GM19043 (cell line): Measurements from ENCODE around the gene ATP2B3.

Source experiments
- ATAC-seq: cut with Tn5 transposase; IDR thresholded peaks from one replicate; pipeline ENCODE4 v1.9.1; 2021; ENCODE audit warnings: low read depth; ENCODE audit not compliant: unreplicated experiment

ATP2B3 gene

GRCh38 chrX:153488231-153488914 is 29.1 kb upstream of the ATP2B3 start:
- no peak for ATAC-seq

GRCh38 chrX:153490217-153490930 is 27.1 kb upstream of the ATP2B3 start:
- no peak for ATAC-seq

- ATAC-seq: no peak
Measured at GRCh38 chrX:153491351-153491914, 26.0 kb upstream of the ATP2B3 start.

- no peak for ATAC-seq
Measured at GRCh38 chrX:153491918-153492317, 25.5 kb upstream of the ATP2B3 start.

- ATAC-seq: no peak
Measured at GRCh38 chrX:153492543-153492942, 24.9 kb upstream of the ATP2B3 start.

GRCh38 chrX:153493085-153493484 is 24.4 kb upstream of the ATP2B3 start:
- ATAC-seq: no peak

GRCh38 chrX:153494061-153494460 is 23.4 kb upstream of the ATP2B3 start:
- ATAC-seq: no peak

- no peak for ATAC-seq
Measured at GRCh38 chrX:153494541-153495361, 22.7 kb upstream of the ATP2B3 start, which contains the start of gene BGN. Gene BGN (plus strand): TSS chrX:153494980. CDS start chrX:153504632, 9,652 bp downstream.

- ATAC-seq: no peak
Measured at GRCh38 chrX:153495362-153495751, 22.1 kb upstream of the ATP2B3 start.

- ATAC-seq: no peak
Measured at GRCh38 chrX:153495903-153496589, 21.4 kb upstream of the ATP2B3 start.

- no peak for ATAC-seq
Measured at GRCh38 chrX:153496590-153496959, 20.9 kb upstream of the ATP2B3 start.

GRCh38 chrX:153498453-153498852 is 19.0 kb upstream of the ATP2B3 start:
- ATAC-seq: no peak

GRCh38 chrX:153499341-153499740 is 18.1 kb upstream of the ATP2B3 start:
- ATAC-seq: no peak

GRCh38 chrX:153499876-153500275 is 17.6 kb upstream of the ATP2B3 start:
- ATAC-seq: no peak

GRCh38 chrX:153500676-153501280 is 16.7 kb upstream of the ATP2B3 start:
- ATAC-seq: no peak

GRCh38 chrX:153501530-153501929 is 15.9 kb upstream of the ATP2B3 start:
- ATAC-seq: no peak

- ATAC-seq: no peak
Measured at GRCh38 chrX:153502131-153502530, 15.3 kb upstream of the ATP2B3 start.

- ATAC-seq: no peak
Measured at GRCh38 chrX:153502796-153503195, 14.6 kb upstream of the ATP2B3 start.

- no peak for ATAC-seq
Measured at GRCh38 chrX:153504445-153505016, 12.9 kb upstream of the ATP2B3 start.

- ATAC-seq: no peak
Measured at GRCh38 chrX:153505361-153505760, 12.1 kb upstream of the ATP2B3 start.
